GM21529 (cell line): ENCODE results near the gene FUBP1.
"Not testable (repeated sequence)": the region's sequence is repeated elsewhere in the genome, so short reads cannot be mapped to it uniquely, and the experiment has no call there.

Experiments
- ATAC-seq: cut with Tn5 transposase; IDR thresholded peaks from one replicate; pipeline ENCODE4 v1.9.1; 2021; ENCODE audit not compliant: unreplicated experiment

FUBP1 gene, protein sequence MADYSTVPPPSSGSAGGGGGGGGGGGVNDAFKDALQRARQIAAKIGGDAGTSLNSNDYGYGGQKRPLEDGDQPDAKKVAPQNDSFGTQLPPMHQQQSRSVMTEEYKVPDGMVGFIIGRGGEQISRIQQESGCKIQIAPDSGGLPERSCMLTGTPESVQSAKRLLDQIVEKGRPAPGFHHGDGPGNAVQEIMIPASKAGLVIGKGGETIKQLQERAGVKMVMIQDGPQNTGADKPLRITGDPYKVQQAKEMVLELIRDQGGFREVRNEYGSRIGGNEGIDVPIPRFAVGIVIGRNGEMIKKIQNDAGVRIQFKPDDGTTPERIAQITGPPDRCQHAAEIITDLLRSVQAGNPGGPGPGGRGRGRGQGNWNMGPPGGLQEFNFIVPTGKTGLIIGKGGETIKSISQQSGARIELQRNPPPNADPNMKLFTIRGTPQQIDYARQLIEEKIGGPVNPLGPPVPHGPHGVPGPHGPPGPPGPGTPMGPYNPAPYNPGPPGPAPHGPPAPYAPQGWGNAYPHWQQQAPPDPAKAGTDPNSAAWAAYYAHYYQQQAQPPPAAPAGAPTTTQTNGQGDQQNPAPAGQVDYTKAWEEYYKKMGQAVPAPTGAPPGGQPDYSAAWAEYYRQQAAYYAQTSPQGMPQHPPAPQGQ

DNA sequence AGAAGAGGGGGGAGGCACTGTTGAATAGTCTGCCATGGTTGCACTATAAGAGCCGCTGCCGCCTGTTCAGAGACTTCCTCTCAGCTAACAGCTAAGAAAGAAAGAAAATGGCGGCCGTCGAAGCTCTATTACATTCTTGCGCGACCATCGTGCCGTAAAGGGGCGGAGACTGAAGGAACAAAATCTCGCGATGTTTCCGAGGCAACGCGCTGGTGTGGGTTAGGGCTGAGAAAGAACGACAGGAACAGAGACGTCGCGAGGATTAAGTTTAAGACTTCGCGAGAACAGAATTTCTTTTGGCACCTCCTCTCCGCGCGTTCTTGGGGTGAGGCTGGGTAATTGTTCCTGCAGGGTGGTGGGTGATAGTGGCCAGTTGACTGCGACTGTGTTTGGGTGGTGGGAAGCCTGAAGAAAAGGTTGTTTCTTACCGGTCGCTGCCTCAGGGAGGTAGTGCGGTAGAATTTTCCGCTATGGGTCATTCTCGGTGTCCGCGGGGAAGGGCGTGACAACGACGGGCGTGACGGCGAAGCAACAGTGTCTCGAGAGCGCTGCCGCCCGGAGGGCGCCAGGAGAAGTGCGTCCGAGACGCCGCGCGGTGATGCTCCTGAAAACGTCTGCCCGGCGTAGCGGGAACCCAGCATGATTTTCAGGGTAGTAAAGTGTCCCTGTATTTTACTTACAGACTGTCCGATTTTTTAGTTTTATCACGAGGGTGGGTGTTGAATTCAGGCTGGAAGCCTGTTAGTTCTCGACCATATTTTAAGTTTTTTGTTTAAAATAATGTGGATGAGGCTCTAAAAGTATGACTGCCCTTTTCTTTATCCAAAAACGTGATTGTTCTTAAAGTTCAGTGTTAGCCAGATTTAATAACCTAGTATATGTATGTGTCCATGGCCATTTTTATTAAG is at the start of gene FUBP1:
TSS of gene FUBP1 (minus strand) at position 104 of the 908 bp plus-strand sequence. CDS start at position 36, 68 bp downstream.
- peak; percentile 71 for ATAC-seq

DNA sequence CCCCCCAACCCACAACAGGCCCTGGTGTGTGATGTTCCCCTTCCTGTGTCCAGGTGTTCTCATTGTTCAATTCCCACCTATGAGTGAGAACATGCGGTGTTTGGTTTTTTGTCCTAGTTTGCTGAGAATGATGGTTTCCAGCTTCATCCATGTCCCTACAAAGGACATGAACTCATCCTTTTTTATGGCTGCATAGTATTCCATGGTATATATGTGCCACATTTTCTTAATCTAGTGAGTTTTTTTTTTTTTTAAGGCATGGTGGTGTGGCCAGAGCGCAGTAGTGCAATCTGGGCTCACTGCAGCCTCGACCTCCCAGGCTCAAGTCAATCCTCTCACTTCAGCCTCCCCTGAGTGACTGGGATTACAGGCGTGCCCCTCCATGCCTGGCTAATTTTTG is 42.3 kb upstream of the FUBP1 start:
- ATAC-seq, result not testable (repeated sequence)

DNA sequence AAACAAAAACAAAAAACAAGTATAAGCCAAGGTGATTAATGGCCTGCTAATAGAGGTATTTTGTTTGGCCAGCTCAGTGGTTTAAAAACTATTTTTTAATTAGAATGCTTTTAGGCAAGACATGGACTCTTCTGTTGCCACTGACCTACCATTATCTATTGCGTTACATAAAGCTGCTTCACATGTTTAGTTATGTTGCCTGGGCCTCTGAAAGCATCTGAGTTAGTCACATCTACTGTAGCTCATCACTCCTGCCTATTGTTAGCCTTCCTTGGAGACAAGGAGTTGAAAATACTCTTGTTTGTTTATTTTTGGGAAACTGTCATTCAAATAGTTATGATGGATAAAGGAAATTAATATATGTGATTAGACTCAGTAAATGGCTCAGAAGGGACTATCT is 40.2 kb upstream of the FUBP1 start:
- no peak for ATAC-seq

DNA sequence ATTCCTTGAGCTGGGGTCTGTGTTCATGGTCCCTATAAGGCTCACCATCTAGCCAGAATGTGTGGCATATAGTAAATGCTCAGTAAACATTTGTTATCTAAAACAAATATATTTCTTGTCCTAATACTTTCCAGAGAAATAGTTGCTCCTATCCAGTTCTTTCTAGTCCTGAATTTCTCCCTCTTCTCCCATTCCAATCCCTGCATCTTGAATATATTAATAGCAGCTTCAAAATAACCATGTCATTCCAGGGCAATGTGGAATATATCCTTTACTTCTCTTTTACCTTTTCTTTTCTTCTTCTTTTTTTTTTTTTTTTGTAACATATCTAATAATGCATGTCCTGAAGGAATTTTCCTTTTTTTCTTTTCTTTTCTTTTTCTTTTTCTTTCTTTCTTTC is 36.3 kb upstream of the FUBP1 start:
- ATAC-seq, result no peak

DNA sequence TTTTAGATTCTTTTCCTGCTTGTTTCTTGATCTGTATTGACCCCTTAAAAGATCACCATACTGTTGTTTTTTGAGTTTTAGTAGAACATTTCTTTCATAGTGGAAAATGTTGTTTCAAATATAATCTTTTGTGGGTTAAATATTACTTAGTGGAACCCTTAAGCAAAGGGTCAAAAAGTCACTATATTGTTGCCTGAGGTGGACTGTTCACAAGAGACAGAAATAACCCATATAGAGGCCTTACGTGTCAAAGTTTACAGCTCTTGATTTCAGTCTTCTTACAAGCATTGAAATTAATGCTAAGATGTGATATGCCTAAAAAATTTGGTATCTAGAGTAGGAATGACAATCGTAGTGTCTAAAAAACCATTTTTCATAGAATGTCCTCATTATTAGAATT is 32.2 kb upstream of the FUBP1 start:
- no peak for ATAC-seq

DNA sequence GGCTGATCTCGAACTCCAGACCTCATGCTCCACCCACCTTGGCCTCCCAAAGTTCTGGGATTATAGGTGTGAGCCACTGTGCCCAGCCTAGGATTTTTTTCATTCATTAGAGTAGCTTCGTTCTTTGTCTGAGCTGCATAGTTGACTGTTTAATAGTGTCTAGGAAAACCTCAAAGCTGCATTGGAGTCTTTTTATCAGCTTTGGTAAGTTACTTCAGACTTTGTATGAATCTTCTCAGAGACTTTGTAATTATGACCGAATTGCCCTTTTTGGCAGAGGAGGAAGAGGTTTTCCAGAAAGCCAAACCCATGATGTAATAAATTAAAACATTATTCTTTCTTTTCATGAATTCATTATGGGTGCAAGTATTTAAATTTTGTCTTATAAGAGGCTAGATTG is 31.0 kb upstream of the FUBP1 start:
- ATAC-seq, result no peak

DNA sequence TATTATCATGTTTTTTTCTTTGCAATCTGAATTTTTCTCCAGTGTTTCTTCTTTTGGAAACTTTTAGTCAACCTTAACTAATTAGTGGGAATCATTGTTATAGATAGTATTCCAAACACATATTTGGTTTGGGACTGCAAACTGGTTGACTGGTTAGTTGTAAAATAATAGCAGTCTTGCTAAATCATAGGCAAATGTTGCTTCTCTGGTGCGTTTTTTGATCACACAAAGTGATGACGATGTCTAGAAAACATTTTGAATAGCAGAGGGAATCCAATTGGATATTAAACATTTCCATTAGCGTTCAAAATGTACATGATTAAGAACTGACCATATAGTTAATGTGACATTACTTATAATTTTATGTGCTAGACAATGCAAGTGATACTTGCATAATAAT is 30.4 kb upstream of the FUBP1 start:
- no peak for ATAC-seq

DNA sequence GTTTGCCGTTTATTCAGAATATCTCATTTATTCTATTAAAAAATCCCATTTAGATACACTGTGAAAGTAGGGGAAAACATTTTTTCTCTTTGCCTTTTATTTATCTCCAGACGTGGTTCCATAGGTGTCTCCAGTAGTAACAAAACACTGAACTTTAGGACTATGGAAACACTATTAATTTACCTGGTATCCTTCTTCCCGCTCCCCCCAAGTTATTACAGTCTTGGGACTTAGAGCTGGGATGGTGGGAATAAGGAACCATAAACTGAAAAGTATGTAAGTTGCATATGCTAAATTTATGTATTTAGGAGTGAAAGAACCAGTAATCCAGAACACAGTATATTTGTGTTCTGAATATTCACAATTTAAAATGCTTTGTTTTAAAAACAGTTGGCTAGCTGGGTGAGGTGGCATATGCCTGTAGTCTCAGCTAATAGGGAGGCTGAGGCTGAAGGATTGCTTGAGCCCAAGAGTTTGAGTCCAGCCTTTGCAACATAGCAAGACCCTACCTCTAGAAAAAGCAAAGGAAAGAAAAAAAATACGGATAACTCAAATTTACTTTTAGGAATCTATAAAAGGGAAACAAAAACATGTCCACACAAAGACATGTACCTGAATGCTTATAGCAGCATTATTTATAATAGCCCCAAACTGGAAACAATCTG is 28.9 kb upstream of the FUBP1 start:
- ATAC-seq, result no peak

DNA sequence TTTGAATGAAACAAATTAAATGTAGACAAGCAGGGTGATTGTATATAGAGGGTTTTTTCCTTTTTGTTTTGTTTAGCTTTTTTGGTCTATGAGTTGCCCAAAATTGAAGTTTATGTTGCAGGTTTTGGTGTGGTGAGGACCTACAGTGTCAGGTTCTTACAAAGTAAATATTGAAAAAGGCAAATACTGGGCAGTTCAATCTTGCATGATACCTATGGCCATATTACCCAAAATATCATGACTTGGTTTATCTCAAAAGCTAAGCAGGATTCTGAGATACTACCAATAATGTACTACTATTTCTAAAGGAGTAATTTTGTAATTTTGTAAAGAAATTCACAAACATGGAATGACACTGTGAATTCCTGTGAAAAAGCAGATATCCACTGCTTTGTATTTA is 27.6 kb upstream of the FUBP1 start:
- no peak for ATAC-seq

DNA sequence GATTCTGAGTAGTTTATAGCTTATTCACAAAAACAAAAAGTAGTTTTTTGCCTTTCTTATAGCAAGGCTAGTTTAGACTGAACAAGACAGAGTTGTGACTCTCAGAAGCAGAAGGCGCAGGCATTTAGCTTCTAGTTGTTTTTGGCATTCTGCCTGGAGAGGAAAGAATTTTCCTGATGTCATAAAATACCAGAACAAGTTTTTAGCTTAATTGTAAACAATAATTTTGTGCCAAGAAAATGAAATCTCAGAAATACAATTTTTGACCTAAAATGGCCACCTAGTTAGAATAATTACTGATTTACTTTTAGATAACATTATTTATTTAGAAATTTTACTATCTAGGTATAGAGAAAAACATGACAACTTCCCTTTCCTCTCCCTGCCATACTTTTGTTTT is 26.9 kb upstream of the FUBP1 start:
- no peak for ATAC-seq

DNA sequence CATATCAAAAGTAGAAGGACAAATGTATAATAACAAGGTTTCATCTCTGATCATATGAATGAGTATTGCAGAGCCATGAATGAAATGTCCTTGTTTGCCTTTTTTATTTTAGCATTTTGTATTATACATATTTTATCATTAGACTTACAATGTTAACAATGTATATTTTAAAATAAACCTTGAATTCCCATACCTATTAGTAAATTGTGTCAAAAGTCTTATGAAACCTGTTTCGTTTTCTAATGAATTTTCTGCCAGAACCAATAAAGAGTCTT is 26.5 kb upstream of the FUBP1 start:
- no peak for ATAC-seq

DNA sequence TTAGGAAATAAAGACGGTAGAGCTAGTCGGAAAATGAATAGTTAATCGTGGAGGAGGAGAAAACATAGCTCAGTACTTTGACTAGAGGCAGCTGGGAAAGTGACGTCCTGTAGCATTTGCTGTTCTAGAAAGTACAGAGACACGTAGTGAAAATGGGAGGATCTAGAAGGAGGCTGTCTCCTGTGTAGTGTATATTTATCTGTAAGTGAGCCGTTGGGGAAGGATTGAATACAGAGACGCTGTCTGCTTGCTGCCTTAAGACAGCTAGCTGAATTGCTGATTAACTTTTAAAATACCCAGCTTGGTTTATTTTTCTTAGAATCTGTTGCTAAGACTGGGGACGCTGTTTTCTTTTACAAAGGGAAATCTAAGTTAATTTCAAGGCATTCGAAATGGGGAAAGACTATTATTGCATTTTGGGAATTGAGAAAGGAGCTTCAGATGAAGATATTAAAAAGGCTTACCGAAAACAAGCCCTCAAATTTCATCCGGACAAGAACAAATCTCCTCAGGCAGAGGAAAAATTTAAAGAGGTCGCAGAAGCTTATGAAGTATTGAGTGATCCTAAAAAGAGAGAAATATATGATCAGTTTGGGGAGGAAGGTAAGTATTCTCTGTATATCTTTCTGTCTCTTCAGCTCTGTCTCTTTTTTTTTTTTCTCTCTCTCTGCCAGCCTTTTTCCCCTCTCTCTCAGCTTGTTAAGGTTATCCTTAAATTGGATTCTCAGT is 26.0 kb upstream of the FUBP1 start, which contains the start of gene DNAJB4:
TSS of gene DNAJB4 (plus strand) at position 221 of the 729 bp plus-strand sequence. CDS start at position 393, 172 bp downstream.
- ATAC-seq, result peak; percentile 98

DNA sequence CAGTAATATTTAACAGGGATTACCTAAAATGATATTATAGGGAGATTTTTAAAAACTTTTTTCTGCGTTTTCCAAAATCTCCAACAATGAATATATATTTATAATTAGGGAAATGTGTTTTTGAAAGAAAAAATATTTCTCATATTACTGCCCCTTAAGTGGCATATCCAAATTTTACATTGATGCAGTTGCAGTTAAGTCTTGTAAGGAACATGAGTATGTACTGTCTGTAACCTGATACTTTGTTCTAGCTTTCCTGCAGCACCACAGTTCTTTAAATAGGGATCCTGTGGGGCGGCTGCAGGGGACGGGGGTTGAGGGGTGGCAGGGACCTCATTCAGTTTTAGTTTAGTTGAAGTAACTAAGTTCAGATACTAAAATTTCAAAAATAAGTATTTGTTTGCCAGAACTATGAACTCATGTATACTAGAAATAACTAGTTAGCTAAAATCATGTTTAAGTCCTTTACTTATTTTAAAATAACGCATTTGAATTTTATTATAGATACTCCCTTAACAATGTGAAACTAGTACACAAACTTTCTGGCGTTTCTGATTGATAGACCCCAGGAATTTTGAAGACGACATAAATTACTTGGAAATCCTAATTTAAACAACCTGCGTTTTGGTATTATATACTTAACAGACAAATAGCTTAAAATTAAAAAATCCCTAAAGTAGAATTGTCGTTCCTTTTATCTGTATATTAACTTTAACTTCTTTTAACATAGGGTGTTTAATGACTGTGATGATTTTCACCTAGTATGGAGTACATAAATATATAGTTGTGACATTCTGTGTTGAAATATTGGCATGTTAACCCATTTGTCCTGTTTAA is 25.2 kb upstream of the FUBP1 start:
- peak; percentile 51 for ATAC-seq

DNA sequence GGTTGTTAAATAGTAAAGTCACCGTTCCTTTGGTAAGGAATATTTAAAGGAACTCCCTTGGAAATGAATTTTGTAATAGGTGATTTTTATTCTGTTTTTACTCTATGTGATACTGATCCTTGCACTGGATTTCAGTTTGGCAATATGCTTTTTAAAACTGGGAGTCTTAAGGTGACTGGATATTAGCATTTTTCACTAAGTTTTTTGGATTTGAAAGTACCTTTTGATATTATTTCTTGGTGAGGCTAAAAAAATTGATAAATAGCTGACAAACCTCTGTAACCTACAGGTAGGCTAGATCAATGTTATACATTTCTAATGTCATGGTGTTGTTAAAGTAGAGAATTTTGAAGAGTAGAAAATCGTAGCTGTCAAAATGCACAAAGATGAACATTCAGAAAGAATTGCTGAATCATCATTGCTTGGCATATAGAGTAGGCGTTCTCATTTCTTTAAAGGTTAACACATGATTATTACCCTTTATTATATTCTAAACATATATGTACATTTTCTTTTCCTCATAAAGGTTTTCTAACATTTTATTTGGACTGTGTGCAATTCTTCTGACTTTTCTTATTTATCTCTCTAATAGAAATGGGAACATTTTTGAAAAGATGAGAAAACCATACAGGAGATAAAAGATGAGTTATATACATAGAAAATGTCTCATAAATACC is 24.3 kb upstream of the FUBP1 start:
- no peak for ATAC-seq

DNA sequence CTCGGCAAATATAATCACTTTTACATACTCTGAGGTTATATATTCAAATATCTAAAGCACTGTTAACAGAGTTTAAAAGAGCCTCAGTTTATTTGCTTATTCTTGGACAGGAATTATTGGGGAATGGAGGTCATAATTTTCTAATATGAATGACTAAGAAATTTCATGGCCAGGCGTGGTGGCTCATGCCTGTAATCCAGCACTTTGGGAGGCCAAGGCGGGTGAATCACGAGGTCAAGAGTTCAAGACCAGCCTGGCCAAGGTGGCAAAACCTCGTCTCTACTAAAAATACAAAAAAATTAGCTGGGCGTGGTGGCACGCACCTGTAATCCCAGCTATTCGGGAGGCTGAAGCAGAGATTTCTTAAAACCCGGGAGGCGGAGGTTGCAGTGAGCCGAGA is 21.7 kb upstream of the FUBP1 start:
- ATAC-seq, result not testable (repeated sequence)

DNA sequence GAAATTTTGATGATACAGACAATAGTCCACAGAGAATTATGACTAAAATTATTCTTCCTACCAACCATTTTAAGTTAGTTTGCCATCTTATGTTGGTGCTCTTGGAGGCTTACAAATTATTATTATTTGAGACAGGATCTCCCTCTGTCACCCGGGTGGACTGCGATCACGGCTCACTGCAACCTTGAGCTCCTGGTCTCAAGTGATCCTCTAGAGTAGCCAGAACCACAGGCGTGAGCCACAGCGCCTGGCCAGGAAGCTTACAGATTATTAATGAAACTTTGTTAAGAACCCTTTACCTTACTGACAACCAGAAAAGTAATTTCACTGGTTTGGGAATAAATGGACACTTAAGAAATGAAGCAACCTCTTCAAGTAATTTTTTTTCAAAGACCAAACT is 17.9 kb upstream of the FUBP1 start:
- ATAC-seq, result no peak

DNA sequence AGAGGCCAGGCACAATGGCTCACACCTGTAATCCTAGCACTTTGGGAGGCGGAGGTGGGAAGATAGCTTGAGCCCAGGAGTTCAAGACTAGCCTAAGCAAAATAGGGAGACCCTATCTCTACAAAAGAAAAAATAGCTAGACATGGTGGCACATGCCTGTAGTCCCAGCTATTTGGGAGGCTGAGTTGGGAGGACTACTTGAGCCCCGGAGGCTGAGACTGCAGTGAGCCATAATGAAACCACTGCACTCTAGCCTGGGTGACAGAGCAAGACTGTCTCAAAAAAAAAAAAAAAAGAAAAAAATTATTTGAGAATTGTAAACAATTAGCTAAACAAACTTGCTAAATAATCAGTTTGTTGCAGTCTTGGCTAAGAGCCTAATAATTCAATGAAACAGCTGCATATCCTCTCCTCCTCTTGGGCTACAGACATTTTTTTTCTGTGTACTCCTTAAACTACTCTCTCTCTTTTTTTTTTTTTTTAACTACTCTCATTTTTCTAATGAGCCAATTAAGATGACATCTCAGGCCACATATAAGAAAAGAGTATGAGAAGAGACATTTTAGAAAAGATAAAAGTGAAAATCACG is 15.3 kb upstream of the FUBP1 start:
- no peak for ATAC-seq

DNA sequence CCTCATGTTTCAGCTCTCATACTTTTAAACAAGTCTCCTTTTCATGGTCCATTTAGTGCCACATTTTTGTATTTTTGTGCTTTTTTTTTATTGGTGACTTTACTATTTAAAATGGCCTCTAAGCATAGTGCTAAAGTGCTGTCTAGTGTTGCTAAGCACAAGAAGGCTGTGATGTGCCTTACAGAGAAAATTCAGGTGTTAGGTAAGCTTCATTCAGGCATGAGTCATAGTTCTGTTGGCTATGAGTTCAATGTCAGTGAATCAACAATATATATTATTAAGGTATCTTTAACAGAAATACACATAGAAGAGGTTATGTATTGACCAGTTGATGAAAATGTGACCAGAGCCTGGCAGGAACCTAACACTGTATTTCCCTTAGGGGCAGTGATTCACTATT is 12.8 kb upstream of the FUBP1 start:
- ATAC-seq, result no peak
